ENCODE results near the gene TNNI3K.
A peak's percentile ranks its signal among the peaks of the same experiment; 100 is the strongest.
"Not testable (repeated sequence)": the region's sequence is repeated elsewhere in the genome, so short reads cannot be mapped to it uniquely, and the experiment has no call there.

TNNI3K gene

GRCh38 chr1:74236440-74236839 lies 1.3 kb downstream of the TNNI3K start:
- Histone ChIP-seq H3K27me3 (ENCODE audit: insufficient read depth, low read length) (no peaks in the 10 kb centered on the region), H3K4me3 (ENCODE audit: low read length) (no peak overlapping the region), H3K9me3 (ENCODE audit: insufficient read depth, low read depth, low read length) (no peaks in the 10 kb centered on the region), H3K36me3 (ENCODE audit: insufficient read depth, low read length) (no peaks in the 10 kb centered on the region), H3K27ac (ENCODE audit: low read depth, low read length) (no peak overlapping the region), H3K4me1 (ENCODE audit: insufficient read depth, low read length) (no peaks in the 10 kb centered on the region), H3K9ac (ENCODE audit: low read depth, low read length) (no peak overlapping the region)
- WGBS, result 96% methylated on average over 3 of the region's 3 CpGs

DNA sequence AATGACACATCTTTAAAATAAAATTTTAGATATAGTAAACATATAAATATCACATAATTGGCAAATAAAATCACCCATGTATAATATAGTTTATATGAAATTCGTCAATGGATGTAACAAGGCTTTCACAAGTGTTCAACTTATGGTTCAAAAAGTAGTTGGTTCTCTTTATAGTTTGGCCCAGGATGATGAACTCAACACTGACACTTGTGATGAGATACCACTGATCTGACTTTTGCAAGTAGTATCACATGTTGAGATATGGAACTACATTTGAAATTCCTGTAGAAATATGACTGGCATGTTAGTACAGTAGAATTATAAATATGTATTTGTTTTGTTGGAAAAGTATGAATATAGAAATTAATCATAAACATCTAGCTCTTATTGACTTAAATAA lies 1.8 kb downstream of the TNNI3K start:
- Histone ChIP-seq H3K36me3 (ENCODE audit: insufficient read depth, low read length) (no peaks in the 10 kb centered on the region), H3K27me3 (ENCODE audit: insufficient read depth, low read length) (no peaks in the 10 kb centered on the region), H3K4me3 (ENCODE audit: low read length) (no peak overlapping the region), H3K9ac (ENCODE audit: low read depth, low read length) (no peak overlapping the region), H3K4me1 (ENCODE audit: insufficient read depth, low read length) (no peaks in the 10 kb centered on the region), H3K9me3 (ENCODE audit: insufficient read depth, low read depth, low read length) (no peaks in the 10 kb centered on the region), H3K27ac (ENCODE audit: low read depth, low read length) (no peak overlapping the region)
- 94% methylated on average over 1 of the region's 1 CpG for WGBS

DNA sequence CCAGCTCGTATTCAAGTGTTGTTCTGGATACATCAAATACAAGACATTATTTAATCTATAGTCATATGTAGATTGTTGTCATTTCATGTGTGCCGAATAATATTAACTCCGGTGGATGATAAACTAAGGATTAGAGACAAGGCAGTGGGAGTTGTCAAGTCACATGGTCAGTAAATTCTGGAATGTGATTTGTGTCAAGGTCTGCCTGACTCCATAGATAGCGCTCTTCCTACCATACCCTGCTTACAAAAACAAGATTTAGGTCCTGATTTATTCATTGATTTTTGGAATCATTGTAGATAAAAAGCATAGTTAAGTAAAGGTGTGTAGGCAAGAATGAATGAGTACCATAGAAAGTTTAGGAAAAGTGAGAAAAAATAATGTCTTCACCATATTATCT lies 2.6 kb downstream of the TNNI3K start:
- 98% methylated on average over 2 of the region's 4 CpGs for WGBS

GRCh38 chr1:74245168-74245772 lies 10.1 kb downstream of the TNNI3K start:
- H3K4me3 ChIP-seq (ENCODE audit: low read length), result peak overlapping the region; percentile 14; the same call in 1 of the 2 replicates
- peaks cover 9% of the 10 kb centered on the region; the same call in 1 of the 2 replicates for H3K9me3 ChIP-seq (ENCODE audit: insufficient read depth, low read depth, low read length)
- no peaks in the 10 kb centered on the region for H3K36me3 ChIP-seq (ENCODE audit: insufficient read depth, low read length)
- 0% methylated on average over 2 of the region's 2 CpGs for WGBS
- H3K4me1 ChIP-seq (ENCODE audit: insufficient read depth, low read length), result peaks cover 23% of the 10 kb centered on the region
- H3K27ac ChIP-seq (ENCODE audit: low read depth, low read length), result peak overlapping the region; percentile 38; the same call in 1 of the 2 replicates
- H3K27me3 ChIP-seq (ENCODE audit: insufficient read depth, low read length), result peaks cover 31% of the 10 kb centered on the region
- H3K9ac ChIP-seq (ENCODE audit: low read depth, low read length), result no peak overlapping the region

More for the DNA sequence above, 2.6 kb downstream of the TNNI3K start:
- Histone ChIP-seq H3K9ac (ENCODE audit: low read depth, low read length) (no peak overlapping the region), H3K4me1 (ENCODE audit: insufficient read depth, low read length) (no peaks in the 10 kb centered on the region), H3K27me3 (ENCODE audit: insufficient read depth, low read length) (no peaks in the 10 kb centered on the region), H3K4me3 (ENCODE audit: low read length) (no peak overlapping the region), H3K27ac (ENCODE audit: low read depth, low read length) (no peak overlapping the region), H3K36me3 (ENCODE audit: insufficient read depth, low read length) (no peaks in the 10 kb centered on the region), H3K9me3 (ENCODE audit: insufficient read depth, low read depth, low read length) (no peaks in the 10 kb centered on the region)

- H3K4me3 ChIP-seq (ENCODE audit: low read length), result no peak overlapping the region
- H3K27ac ChIP-seq (ENCODE audit: low read depth, low read length), result no peak overlapping the region
- WGBS, result 94% methylated on average over 2 of the region's 2 CpGs
Measured at GRCh38 chr1:74246315-74246714, 11.1 kb downstream of the TNNI3K start.

GRCh38 chr1:74247881-74248528 lies 12.8 kb downstream of the TNNI3K start:
- Histone ChIP-seq H3K27ac (ENCODE audit: low read depth, low read length) (no peak overlapping the region), H3K4me1 (ENCODE audit: insufficient read depth, low read length) (peaks cover 23% of the 10 kb centered on the region), H3K27me3 (ENCODE audit: insufficient read depth, low read length) (peaks cover 31% of the 10 kb centered on the region), H3K4me3 (ENCODE audit: low read length) (no peak overlapping the region), H3K36me3 (ENCODE audit: insufficient read depth, low read length) (no peaks in the 10 kb centered on the region), H3K9ac (ENCODE audit: low read depth, low read length) (no peak overlapping the region), H3K9me3 (ENCODE audit: insufficient read depth, low read depth, low read length) (peaks cover 9% of the 10 kb centered on the region; the same call in 1 of the 2 replicates)
- WGBS, result 97% methylated on average over 22 of the region's 22 CpGs

More at GRCh38 chr1:74246315-74246714, 11.1 kb downstream of the TNNI3K start:
- Histone ChIP-seq H3K9ac (ENCODE audit: low read depth, low read length) (no peak overlapping the region), H3K9me3 (ENCODE audit: insufficient read depth, low read depth, low read length) (peaks cover 9% of the 10 kb centered on the region; the same call in 1 of the 2 replicates), H3K4me1 (ENCODE audit: insufficient read depth, low read length) (peaks cover 23% of the 10 kb centered on the region), H3K27me3 (ENCODE audit: insufficient read depth, low read length) (peaks cover 31% of the 10 kb centered on the region), H3K36me3 (ENCODE audit: insufficient read depth, low read length) (no peaks in the 10 kb centered on the region)

- WGBS, result 88% methylated on average over 32 of the region's 32 CpGs
- H3K4me3 ChIP-seq (ENCODE audit: low read length); H3K27me3 ChIP-seq (ENCODE audit: insufficient read depth, low read length); H3K9me3 ChIP-seq (ENCODE audit: insufficient read depth, low read depth, low read length); H3K4me1 ChIP-seq (ENCODE audit: insufficient read depth, low read length); H3K36me3 ChIP-seq (ENCODE audit: insufficient read depth, low read length); H3K9ac ChIP-seq (ENCODE audit: low read depth, low read length); H3K27ac ChIP-seq (ENCODE audit: low read depth, low read length): not testable (repeated sequence)
Measured at GRCh38 chr1:74253243-74253824, 18.1 kb downstream of the TNNI3K start.

GRCh38 chr1:74266001-74266400 lies 30.8 kb downstream of the TNNI3K start:
- WGBS, result 93% methylated on average over 3 of the region's 3 CpGs
- Histone ChIP-seq H3K9me3 (ENCODE audit: insufficient read depth, low read depth, low read length) (no peaks in the 10 kb centered on the region), H3K27ac (ENCODE audit: low read depth, low read length) (no peak overlapping the region), H3K36me3 (ENCODE audit: insufficient read depth, low read length) (no peaks in the 10 kb centered on the region), H3K27me3 (ENCODE audit: insufficient read depth, low read length) (no peaks in the 10 kb centered on the region), H3K4me3 (ENCODE audit: low read length) (no peak overlapping the region), H3K9ac (ENCODE audit: low read depth, low read length) (no peak overlapping the region), H3K4me1 (ENCODE audit: insufficient read depth, low read length) (no peaks in the 10 kb centered on the region)

GRCh38 chr1:74271503-74271902 lies 36.3 kb downstream of the TNNI3K start:
- no peaks in the 10 kb centered on the region for H3K36me3 ChIP-seq (ENCODE audit: insufficient read depth, low read length)
- WGBS, result 89% methylated on average over 2 of the region's 2 CpGs
- no peaks in the 10 kb centered on the region for H3K27me3 ChIP-seq (ENCODE audit: insufficient read depth, low read length)
- no peak overlapping the region for H3K9ac ChIP-seq (ENCODE audit: low read depth, low read length)
- H3K4me1 ChIP-seq (ENCODE audit: insufficient read depth, low read length), result no peaks in the 10 kb centered on the region
- H3K4me3 ChIP-seq (ENCODE audit: low read length), result no peak overlapping the region
- H3K9me3 ChIP-seq (ENCODE audit: insufficient read depth, low read depth, low read length), result no peaks in the 10 kb centered on the region
- H3K27ac ChIP-seq (ENCODE audit: low read depth, low read length), result no peak overlapping the region

GRCh38 chr1:74280642-74281396 lies 45.6 kb downstream of the TNNI3K start:
- H3K9me3 ChIP-seq (ENCODE audit: insufficient read depth, low read depth, low read length), result no peaks in the 10 kb centered on the region
- H3K36me3 ChIP-seq (ENCODE audit: insufficient read depth, low read length), result no peaks in the 10 kb centered on the region
- H3K27ac ChIP-seq (ENCODE audit: low read depth, low read length), result no peak overlapping the region
- no peaks in the 10 kb centered on the region for H3K27me3 ChIP-seq (ENCODE audit: insufficient read depth, low read length)
- H3K4me3 ChIP-seq (ENCODE audit: low read length), result no peak overlapping the region
- 96% methylated on average over 6 of the region's 6 CpGs for WGBS
- no peak overlapping the region for H3K9ac ChIP-seq (ENCODE audit: low read depth, low read length)
- H3K4me1 ChIP-seq (ENCODE audit: insufficient read depth, low read length), result no peaks in the 10 kb centered on the region

DNA sequence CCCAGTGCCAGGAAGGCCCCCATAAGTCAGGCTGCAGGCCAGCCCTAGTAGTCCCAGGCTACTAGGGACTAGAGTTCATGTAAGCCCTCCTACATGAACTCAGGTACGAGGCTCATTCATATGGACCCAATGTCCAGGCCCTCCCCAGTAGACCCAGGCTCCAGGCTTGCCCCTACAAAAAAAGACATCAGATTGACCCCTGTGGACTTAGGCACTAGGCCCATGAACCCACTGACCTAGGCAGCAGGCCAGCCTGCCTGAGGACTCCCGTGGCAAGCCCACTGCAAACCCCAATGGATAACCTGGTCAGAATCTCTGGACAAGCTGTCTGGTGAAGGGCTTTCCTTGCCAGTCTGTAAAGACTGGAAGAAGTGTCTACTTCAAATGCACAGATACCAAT lies 51.2 kb downstream of the TNNI3K start:
- 95% methylated on average over 2 of the region's 2 CpGs for WGBS
- no peaks in the 10 kb centered on the region for H3K27me3 ChIP-seq (ENCODE audit: insufficient read depth, low read length)
- H3K4me3 ChIP-seq (ENCODE audit: low read length), result no peak overlapping the region
- H3K27ac ChIP-seq (ENCODE audit: low read depth, low read length), result no peak overlapping the region
- H3K9ac ChIP-seq (ENCODE audit: low read depth, low read length), result no peak overlapping the region
- no peaks in the 10 kb centered on the region for H3K9me3 ChIP-seq (ENCODE audit: insufficient read depth, low read depth, low read length)
- no peaks in the 10 kb centered on the region for H3K4me1 ChIP-seq (ENCODE audit: insufficient read depth, low read length)
- no peaks in the 10 kb centered on the region for H3K36me3 ChIP-seq (ENCODE audit: insufficient read depth, low read length)

Measured in HUES64 (cell line).